MCF 10A (cell line): ENCODE data around the gene SLC45A3. TPM values are rescaled to one million over a fixed set of nuclear protein-coding genes. Genes with fewer than 3 reads are reported as not detected.

ENCODE experiments used
- BruUV-seq: library from RNA; stranded (reverse); fragments of 400-500 nt; replicated peaks from 2 replicates; lab custom pipeline; 2021; lab: Mats Ljungman, UMichigan
- CTCF ChIA-PET: fragments of 300-600 bp; sonication (Branson Sonifier 250); formaldehyde crosslinking; extraction: SDS; loops from one replicate; lab custom pipeline; 2021; ENCODE audit warnings: antibody characterized with exemption, inconsistent platforms; lab: Yijun Ruan, JAX
- POLR2A ChIA-PET: fragments of 300-600, 350-650 bp; sonication (Branson Sonifier 250); formaldehyde crosslinking; extraction: SDS; loops from one replicate; lab custom pipeline; 2020; ENCODE audit warnings: antibody characterized with exemption, inconsistent platforms; lab: Yijun Ruan, JAX
- DNase-seq: peaks from one replicate; pipeline ENCODE4 v3.0.0-alpha.2; 2018; ENCODE audit not compliant: unreplicated experiment
- H3K27ac Mint-ChIP-seq: one replicate; pipeline ENCODE4 v1.8.0; 2022; ENCODE audit warnings: mild to moderate bottlenecking, low read depth, mixed read lengths; ENCODE audit not compliant: unreplicated experiment
- H3K27me3 Mint-ChIP-seq: one replicate; pipeline ENCODE4 v1.8.0; 2022; ENCODE audit warnings: mixed read lengths; ENCODE audit not compliant: insufficient read depth, unreplicated experiment
- H3K36me3 Mint-ChIP-seq: one replicate; pipeline ENCODE4 v1.8.0; 2022; ENCODE audit warnings: mild to moderate bottlenecking, moderate library complexity, mixed read lengths; ENCODE audit not compliant: insufficient read depth, unreplicated experiment
- H3K4me1 Mint-ChIP-seq: one replicate; pipeline ENCODE4 v1.8.0; 2022; ENCODE audit warnings: mixed read lengths; ENCODE audit not compliant: insufficient read depth, unreplicated experiment
- H3K4me3 Mint-ChIP-seq: one replicate; pipeline ENCODE4 v1.8.0; 2022; ENCODE audit warnings: mild to moderate bottlenecking, moderate library complexity, mixed read lengths; ENCODE audit not compliant: unreplicated experiment
- H3K9me3 Mint-ChIP-seq: one replicate; pipeline ENCODE4 v1.8.0; 2022; ENCODE audit warnings: mixed read lengths; ENCODE audit not compliant: unreplicated experiment
- CTCF ChIP-seq: fragments of 200-600 bp; IDR thresholded peaks from one replicate; pipeline ENCODE4 v1.8.0; 2022; ENCODE audit warnings: antibody characterized with exemption, mild to moderate bottlenecking; ENCODE audit not compliant: unreplicated experiment
- intact Hi-C: fragments of 100-400 bp; cut with micrococcal nuclease; formaldehyde crosslinking; loops from 2 replicates; pipeline ENCODE4 v1.14.1; 2022
- total RNA-seq: library from RNA; stranded (reverse); gene quantifications from 2 replicates; pipeline ENCODE4 v1.2.3, GENCODE V29; 2022

The SLC45A3 gene
- total RNA-seq, 1 experiment from 2014 or later, result 3.1 TPM

GRCh38 chr1:205610901-205611466 is 69.3 kb downstream of the SLC45A3 start:
- H3K27ac Mint-ChIP-seq, result peak overlapping the region; percentile 40
- no peak for DNase-seq

GRCh38 chr1:205610036-205610435 is 70.3 kb downstream of the SLC45A3 start:
- no peaks in the 10 kb centered on the region for H3K9me3 Mint-ChIP-seq
- no peak for TF ChIP-seq CTCF
- no peak overlapping the region for H3K4me3 Mint-ChIP-seq
- CTCF ChIA-PET, result interaction anchor here (3.9 kb wide), 1 partner anchor 18 kb away, joined by 26 read pairs; no protein-coding TSS in a partner anchor
- H3K27me3 Mint-ChIP-seq, result no peaks in the 10 kb centered on the region
- intact Hi-C loops, result no loop called here
- peak overlapping the region; percentile 65 for H3K27ac Mint-ChIP-seq
- peaks cover 58% of the 10 kb centered on the region for H3K36me3 Mint-ChIP-seq
- H3K4me1 Mint-ChIP-seq, result peaks cover 23% of the 10 kb centered on the region
- BruUV-seq, result no TSS peak
- DNase-seq, result no peak
- POLR2A ChIA-PET, result interaction anchor here (0.7 to 5.4 kb wide), 5 partner anchors 8 to 22 kb away, joined by 3 to 37 read pairs (median 10); partner anchors contain the start of gene ELK4

More at GRCh38 chr1:205610901-205611466, 69.3 kb downstream of the SLC45A3 start:
- ChIA-PET POLR2A (interaction anchor here (0.6 to 7.1 kb wide), 5 partner anchors 10 to 21 kb away, joined by 3 to 105 read pairs (median 4); partner anchors contain the start of gene ELK4), CTCF (interaction anchor here (0.6 to 4.4 kb wide), 3 partner anchors 19 to 47 kb away, joined by 3 to 33 read pairs (median 6); no protein-coding TSS in a partner anchor)
- peaks cover 58% of the 10 kb centered on the region for H3K36me3 Mint-ChIP-seq
- no peak for TF ChIP-seq CTCF
- H3K4me3 Mint-ChIP-seq, result no peak overlapping the region
- H3K4me1 Mint-ChIP-seq, result peaks cover 23% of the 10 kb centered on the region
- no peaks in the 10 kb centered on the region for H3K27me3 Mint-ChIP-seq
- no peaks in the 10 kb centered on the region for H3K9me3 Mint-ChIP-seq
- intact Hi-C loops, result no loop called here
- no TSS peak for BruUV-seq

Other genes starting within 250 kb of the SLC45A3 start
- 0.72 and 1.1 TPM in 2 replicates for gene BLACAT1, start 224.5 kb downstream of the SLC45A3 start, total RNA-seq
- 4.9 and 6.8 TPM in 2 replicates for gene CDK18, start 175.8 kb downstream of the SLC45A3 start, total RNA-seq
- gene ELK4, start 48.5 kb downstream of the SLC45A3 start, total RNA-seq, result 101 and 109 TPM in 2 replicates
- gene NUCKS1, start 69.7 kb upstream of the SLC45A3 start, total RNA-seq, result 605 and 615 TPM in 2 replicates
- gene RAB29, start 95.0 kb upstream of the SLC45A3 start, total RNA-seq, result 33.6 and 44.8 TPM in 2 replicates
- 48.8 and 49.7 TPM in 2 replicates for gene SLC41A1, start 132.7 kb upstream of the SLC45A3 start, total RNA-seq
- gene PM20D1, start 169.6 kb upstream of the SLC45A3 start, total RNA-seq, result not detected in 2 replicates